H1 (cell line): Measurements from ENCODE around the gene NEDD4L. TPM values are rescaled to one million over a fixed set of nuclear protein-coding genes. Genes with fewer than 3 reads are reported as not detected.

Experiments used
- CTCF ChIA-PET: fragments of 300-600 bp; sonication (Branson Sonifier 250); formaldehyde crosslinking; loops from one replicate; lab custom pipeline; 2021; ENCODE audit not compliant: partially characterized antibody; lab: Charles Lee
- POLR2A ChIA-PET: fragments of 300-600 bp; sonication (Branson Sonifier 250); formaldehyde crosslinking; loops from one replicate; lab custom pipeline; 2021; ENCODE audit warnings: inconsistent platforms; ENCODE audit not compliant: partially characterized antibody; lab: Charles Lee
- DNase-seq, 2 experiments: peaks; one replicate each; pipeline versions ENCODE4 v3.0.0 to v3.0.0-alpha.2; 2010 to 2022; ENCODE audit warnings: low spot score in 2 of 2, low read depth in 1 of 2, mixed read lengths in 1 of 2
- FAIRE-seq: peaks from 2 replicates; lab custom pipeline; 2011; peaks lifted over from hg19 to GRCh38; lab: Jason Lieb, UNC
- H2AFZ ChIP-seq: 2 replicates; pipeline ENCODE4 v1.8.1; 2012; ENCODE audit warnings: low read length, inconsistent platforms
- H2AK5ac ChIP-seq: 2 replicates; pipeline ENCODE4 v1.6.1; 2013; ENCODE audit warnings: low read depth, low read length
- H2BK120ac ChIP-seq: replicated peaks from 2 replicates; pipeline ENCODE3; 2013; ENCODE audit warnings: low read depth, low read length, inconsistent platforms
- H2BK12ac ChIP-seq: 2 replicates; pipeline ENCODE4 v1.6.1; 2013; ENCODE audit warnings: low read depth, low read length
- H2BK15ac ChIP-seq: 2 replicates; pipeline ENCODE4 v1.6.1; 2013; ENCODE audit warnings: low read length
- H2BK20ac ChIP-seq: 2 replicates; pipeline ENCODE4 v1.6.1; 2013; ENCODE audit warnings: low read length
- H2BK5ac ChIP-seq: 2 replicates; pipeline ENCODE4 v1.6.1; 2013; ENCODE audit warnings: low read depth, low read length
- H3K14ac ChIP-seq: 2 replicates; pipeline ENCODE4 v1.6.1; 2013; ENCODE audit warnings: inconsistent platforms; ENCODE audit not compliant: insufficient read length
- H3K18ac ChIP-seq: 2 replicates; pipeline ENCODE4 v1.6.1; 2013; ENCODE audit warnings: low read length; ENCODE audit errors: extremely low read depth
- H3K23ac ChIP-seq: 2 replicates; pipeline ENCODE4 v1.6.1; 2013; ENCODE audit warnings: inconsistent platforms; ENCODE audit not compliant: insufficient read length
- H3K23me2 ChIP-seq: 2 replicates; pipeline ENCODE4 v1.6.1; 2013; ENCODE audit warnings: low read depth, low read length
- H3K27ac ChIP-seq: 2 replicates; pipeline ENCODE4 v1.6.1; 2011; ENCODE audit warnings: low read depth, low read length, inconsistent platforms
- H3K27me3 ChIP-seq, 4 experiments: replicated peaks in 1 of 4; 1 replicate in 1 of 4; 2 replicates in 3 of 4; pipeline versions ENCODE4 v1.6.1 to v1.8.1; 2011 to 2013; ENCODE audit warnings: low read length in 3 of 4, mild to moderate bottlenecking in 3 of 4, inconsistent platforms in 2 of 4, mixed read lengths in 2 of 4, moderate library complexity in 1 of 4; ENCODE audit not compliant: control insufficient read depth in 3 of 4, insufficient read depth in 3 of 4; ENCODE audit errors: extremely low read depth in 1 of 4
- H3K36me3 ChIP-seq, 4 experiments: 2 replicates each; pipeline versions ENCODE4 v1.6.1 to v1.8.1; 2011 to 2013; ENCODE audit warnings: mild to moderate bottlenecking in 4 of 4, low read length in 3 of 4, moderate library complexity in 2 of 4, control low read depth in 1 of 4, inconsistent platforms in 1 of 4; ENCODE audit not compliant: insufficient read depth in 4 of 4, control insufficient read depth in 2 of 4
- H3K4ac ChIP-seq: replicated peaks from 2 replicates; pipeline ENCODE3; 2013; ENCODE audit warnings: low read length, low read depth, mixed read lengths, inconsistent platforms; ENCODE audit not compliant: insufficient read length
- H3K4me1 ChIP-seq, 4 experiments: replicated peaks in 1 of 4; 1 replicate in 1 of 4; 2 replicates in 3 of 4; pipeline versions ENCODE4 v1.6.1 to v1.8.1; 2011 to 2013; ENCODE audit warnings: low read length in 3 of 4, inconsistent platforms in 2 of 4, mixed read lengths in 1 of 4; ENCODE audit not compliant: insufficient read depth in 4 of 4, control insufficient read depth in 3 of 4
- H3K4me2 ChIP-seq, 2 experiments: 2 replicates each; pipeline versions ENCODE4 v1.6.1 to v1.8.1; 2011 to 2013; ENCODE audit warnings: low read depth in 2 of 2, low read length in 2 of 2, control low read depth in 1 of 2, inconsistent platforms in 1 of 2, mild to moderate bottlenecking in 1 of 2; ENCODE audit not compliant: insufficient read depth in 1 of 2
- H3K4me3 ChIP-seq, 4 experiments: fragments of 200-600, 300-600 bp in 1 of 4; sonication (generic), shearing (Covaris generic), sonication (Bioruptor Twin) in 1 of 4; 2 replicates each; pipeline versions ENCODE4 v1.5.1 to v1.8.1; 2011 to 2016; ENCODE audit warnings: low read length in 4 of 4, low read depth in 3 of 4, control low read depth in 2 of 4, inconsistent platforms in 2 of 4, mild to moderate bottlenecking in 2 of 4, mixed read lengths in 1 of 4, moderate library complexity in 1 of 4; ENCODE audit not compliant: insufficient read depth in 2 of 4; ENCODE audit errors: extremely low read depth in 1 of 4
- H3K56ac ChIP-seq: replicated peaks from 2 replicates; pipeline ENCODE3; 2013; ENCODE audit warnings: low read depth, mild to moderate bottlenecking, mixed read lengths, low read length, inconsistent platforms; ENCODE audit not compliant: insufficient read length
- H3K79me1 ChIP-seq: 2 replicates; pipeline ENCODE4 v1.6.1; 2013; ENCODE audit warnings: low read depth, low read length, control low read depth
- H3K79me2 ChIP-seq, 2 experiments: 2 replicates each; pipeline versions ENCODE4 v1.6.1 to v1.8.1; 2012 to 2013; ENCODE audit warnings: low read length in 2 of 2, mild to moderate bottlenecking in 2 of 2, inconsistent platforms in 1 of 2; ENCODE audit not compliant: insufficient read depth in 2 of 2, control insufficient read depth in 1 of 2
- H3K9ac ChIP-seq, 4 experiments: replicated peaks in 1 of 4; 1 replicate in 1 of 4; 2 replicates in 3 of 4; pipeline versions ENCODE4 v1.6.1 to v1.8.1; 2011 to 2013; ENCODE audit warnings: low read depth in 3 of 4, low read length in 3 of 4, control low read depth in 2 of 4, mild to moderate bottlenecking in 2 of 4, moderate library complexity in 2 of 4, inconsistent platforms in 1 of 4; ENCODE audit errors: extremely low read depth in 1 of 4
- H3K9me3 ChIP-seq, 2 experiments: 2 replicates each; pipeline versions ENCODE4 v1.6.1 to v1.8.1; 2012 to 2013; ENCODE audit warnings: mild to moderate bottlenecking in 2 of 2, moderate library complexity in 2 of 2, control low read depth in 1 of 2, inconsistent platforms in 1 of 2, low read depth in 1 of 2, low read length in 1 of 2, mixed read lengths in 1 of 2; ENCODE audit not compliant: insufficient read depth in 2 of 2
- H4K20me1 ChIP-seq, 2 experiments: replicated peaks in 1 of 2; 2 replicates each; pipeline versions ENCODE3 to v1.8.1; 2011 to 2013; ENCODE audit warnings: inconsistent platforms in 2 of 2, low read length in 2 of 2, mild to moderate bottlenecking in 1 of 2; ENCODE audit not compliant: insufficient read depth in 2 of 2, control insufficient read depth in 1 of 2
- H4K5ac ChIP-seq: 2 replicates; pipeline ENCODE4 v1.6.1; 2013; ENCODE audit warnings: low read length, low read depth, mixed read lengths, inconsistent platforms; ENCODE audit not compliant: insufficient read length
- H4K8ac ChIP-seq: 2 replicates; pipeline ENCODE4 v1.8.0; 2013; ENCODE audit warnings: mild to moderate bottlenecking, moderate library complexity, low read length, inconsistent platforms; ENCODE audit not compliant: insufficient read depth; ENCODE audit errors: extremely low read depth
- H4K91ac ChIP-seq: replicated peaks from 2 replicates; pipeline ENCODE3; 2013; ENCODE audit warnings: low read length, mixed read lengths, inconsistent platforms; ENCODE audit not compliant: insufficient read length
- GTF2F1 ChIP-seq: IDR thresholded peaks from 2 replicates; pipeline ENCODE4 v1.6.1; 2012; ENCODE audit warnings: low read depth, low read length, improper control_type of control experiment, borderline replicate concordance
- WGBS, 2 experiments: shearing (Covaris generic) in 1 of 2; methylation state at CpG; one replicate each; pipeline versions ENCODE4 v1.1.6 to v1.1.7; 2013 to 2015; ENCODE audit warnings: low lambda C conversion rate in 2 of 2, mixed read lengths in 2 of 2, inconsistent platforms in 1 of 2, low coverage in 1 of 2, missing lambda C conversion rate in 1 of 2; ENCODE audit not compliant: insufficient replicate concordance in 2 of 2, insufficient coverage in 1 of 2, insufficient read length in 1 of 2; ENCODE audit errors: extremely low coverage in 1 of 2, missing lambda C conversion rate in 1 of 2; 5-methylcytosine and 5-hydroxymethylcytosine counted together
- polyA plus RNA-seq, 7 experiments: library from polyadenylated mRNA; depleted of rRNA in 3 of 7; stranded (reverse) in 5 of 7; unstranded in 2 of 7; fragments of >200 nt in 5 of 7; fragments of 200-250 nt in 2 of 7; gene quantifications; 1 replicate in 5 of 7; 2 replicates in 1 of 7; 4 replicates in 1 of 7; pipeline versions ENCODE4 v1.2.1 to v1.2.3, GENCODE V29; 2011 to 2013; ENCODE audit warnings: missing spikeins in 2 of 7, mixed read lengths in 2 of 7
- total RNA-seq: library from RNA; stranded (reverse); fragmentation: NEBNext Ultra II Directional; extraction: Animal tissue kit (Norgen Biotek cat#: 25700); gene quantifications from 2 replicates; pipeline ENCODE4 v1.2.1, GENCODE V29; 2021

The NEDD4L gene
- total and polyA plus RNA-seq, 2 of the 8 experiments (the other 6 are each of a cell fraction or from before 2014, with no cell fraction given) = 37.3 to 69.8 TPM

- no peak for TF ChIP-seq GTF2F1
- Histone ChIP-seq H4K5ac (no peak overlapping the region), H3K23me2 (no peaks in the 10 kb centered on the region), H3K56ac (no peak overlapping the region), H2BK5ac (no peak overlapping the region), H2BK15ac (no peak overlapping the region), H4K20me1 (peaks cover 3 to 5% of the 10 kb centered on the region in 2 experiments), H3K9ac (no peak overlapping the region), H3K79me2 (peaks cover 0 to 19% of the 10 kb centered on the region in 2 experiments; a peak in 2 of 4 replicates), H3K27me3 (no peaks in the 10 kb centered on the region), H2AK5ac (no peak overlapping the region), H3K4me3 (no peak overlapping the region), H2BK120ac (no peak overlapping the region), H3K36me3 (no peaks in the 10 kb centered on the region), H2BK20ac (no peak overlapping the region), H3K23ac (no peak overlapping the region), H3K4me1 (peaks cover 0 to 5% (median under 1%) of the 10 kb centered on the region in 4 experiments; a peak in 6 of 7 replicates), H3K4ac (no peak overlapping the region), H3K27ac (no peak overlapping the region), H2AFZ (no peak overlapping the region), H3K18ac (no peak overlapping the region), H3K9me3 (no peaks in the 10 kb centered on the region), H4K91ac (no peak overlapping the region), H3K4me2 (no peak overlapping the region), H4K8ac (no peak overlapping the region), H3K79me1 (peaks cover 4% of the 10 kb centered on the region; the same call in 1 of the 2 replicates), H3K14ac (no peak overlapping the region), H2BK12ac (no peak overlapping the region)
- no peak for DNase-seq
- ChIA-PET POLR2A (interaction anchor here (1.0 kb wide), 1 partner anchor 15 kb away, joined by 3 read pairs; no protein-coding TSS in a partner anchor), CTCF (interaction anchor here (0.6 to 2.3 kb wide), 2 partner anchors 10 to 40 kb away, joined by 3 to 7 read pairs; no protein-coding TSS in a partner anchor)
- no peak for FAIRE-seq
- WGBS, 2 experiments = 95% methylated on average over 6 of the region's 6 CpGs; no CpG with 5 or more reads in 1 of the 2 experiments
Observed at GRCh38 chr18:58311390-58311789, 267.4 kb downstream of the NEDD4L start.
